Endometrial microvascular endothelial cells (primary cell): Measurements from ENCODE around the gene FAM107B. TPM values are rescaled to one million over a fixed set of nuclear protein-coding genes. Genes with fewer than 3 reads are reported as not detected.
"Not testable (repeated sequence)": the region's sequence is repeated elsewhere in the genome, so short reads cannot be mapped to it uniquely, and the experiment has no call there.

Experiments
- in situ Hi-C: cut with HindIII; loops from 2 replicates; pipeline ENCODE4 v1.10.0; 2017; ENCODE audit warnings: low sequenced_read_pairs, low pct_unique_long_range_greater_than_20kb; ENCODE audit errors: inconsistent ontology term
- total RNA-seq: library from RNA; depleted of rRNA; stranded (reverse); fragments of >200 nt; gene quantifications from one replicate; pipeline ENCODE4 v1.2.3, GENCODE V29; 2015; ENCODE audit errors: inconsistent ontology term

The FAM107B gene
- total RNA-seq, 1 donor from 2014 or later: 77.7 TPM

DNA sequence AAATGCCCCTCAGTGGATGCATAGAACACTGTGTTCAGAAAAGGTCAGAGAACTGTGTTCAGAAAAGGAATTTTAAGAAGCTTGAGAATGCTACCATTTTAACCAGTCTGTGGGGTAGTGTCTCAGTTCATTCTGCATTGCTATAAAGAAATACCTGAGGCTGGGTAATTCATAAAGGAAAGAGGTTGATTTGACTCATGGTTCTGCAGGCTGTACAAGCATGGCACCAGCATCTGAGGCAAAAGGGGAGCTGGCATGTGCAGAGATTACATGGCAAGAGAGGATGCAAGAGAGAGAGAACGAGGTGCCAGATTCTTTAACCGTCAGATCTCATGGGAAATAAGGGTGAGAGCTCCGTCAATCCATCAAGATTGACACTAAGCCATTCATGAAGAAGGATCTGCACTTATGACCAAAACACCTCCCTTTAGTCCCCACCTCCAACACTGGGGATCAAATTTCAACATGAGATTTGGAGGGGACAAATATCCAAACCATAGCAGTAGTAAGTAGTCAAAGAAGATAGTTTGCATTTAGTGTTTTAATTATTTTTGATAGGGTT is 119.8 kb downstream of the FAM107B start:
- in situ Hi-C loops: no loop called here

DNA sequence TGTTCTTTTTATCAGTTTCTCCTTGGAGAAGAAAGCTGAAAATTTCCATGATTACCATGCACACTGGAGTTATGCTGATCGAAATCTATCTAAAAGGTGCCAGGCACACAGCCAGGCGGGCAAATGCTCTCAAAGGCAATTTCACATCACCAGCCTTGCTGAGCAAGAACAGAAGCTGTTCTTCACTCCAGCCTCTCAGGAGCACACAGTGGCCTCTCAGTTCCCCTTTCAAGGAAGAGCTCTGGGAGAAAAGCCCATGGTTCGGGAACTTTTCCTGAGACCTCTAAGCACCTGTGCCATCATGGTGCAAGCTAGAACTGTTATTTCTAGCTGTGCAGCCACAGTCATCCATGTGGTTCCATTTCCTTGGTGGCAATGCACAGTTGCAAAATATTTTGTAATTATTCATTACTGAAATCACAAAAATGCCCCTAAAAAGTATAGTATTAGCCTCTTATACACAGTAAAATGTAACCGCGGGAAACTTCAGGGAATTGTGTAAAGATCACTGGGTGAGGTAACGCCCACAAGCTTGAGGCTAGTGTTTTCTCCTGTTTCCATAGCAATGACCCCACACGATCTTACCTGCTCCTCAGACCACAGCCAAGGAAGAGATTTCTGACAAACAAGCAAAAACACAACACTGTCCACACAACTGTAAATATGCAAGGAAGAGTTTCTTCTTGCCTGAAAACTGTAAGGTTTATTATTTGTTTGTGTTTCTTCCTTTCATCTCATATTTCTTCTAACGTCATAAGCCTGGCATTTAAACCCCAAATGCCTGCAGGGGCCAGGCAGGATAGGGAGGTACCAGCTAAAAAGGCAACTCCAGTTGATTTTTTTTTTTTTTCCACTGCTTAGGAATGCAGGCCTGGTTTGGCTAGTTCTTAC is 121.2 kb downstream of the FAM107B start:
- in situ Hi-C loops: no loop called here

DNA sequence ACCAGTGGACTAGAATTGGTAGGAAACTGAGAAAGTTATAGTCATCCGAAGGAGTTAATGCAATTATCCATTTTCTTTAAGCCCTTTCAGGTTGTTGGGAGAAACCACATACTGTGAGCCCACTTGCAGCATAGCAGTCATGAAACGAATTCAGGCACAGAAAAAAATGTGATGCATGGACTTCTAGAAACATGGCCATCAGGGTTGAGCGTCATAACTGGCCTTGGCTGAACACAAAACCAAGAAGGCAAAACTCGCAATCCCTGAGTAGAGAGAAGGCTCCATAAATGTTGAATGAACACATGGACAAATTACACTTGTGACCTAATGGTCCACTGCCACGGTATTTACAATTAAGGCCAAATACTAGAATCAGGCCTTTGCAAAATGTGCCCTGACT is 121.9 kb downstream of the FAM107B start:
- in situ Hi-C loops: no loop called here

DNA sequence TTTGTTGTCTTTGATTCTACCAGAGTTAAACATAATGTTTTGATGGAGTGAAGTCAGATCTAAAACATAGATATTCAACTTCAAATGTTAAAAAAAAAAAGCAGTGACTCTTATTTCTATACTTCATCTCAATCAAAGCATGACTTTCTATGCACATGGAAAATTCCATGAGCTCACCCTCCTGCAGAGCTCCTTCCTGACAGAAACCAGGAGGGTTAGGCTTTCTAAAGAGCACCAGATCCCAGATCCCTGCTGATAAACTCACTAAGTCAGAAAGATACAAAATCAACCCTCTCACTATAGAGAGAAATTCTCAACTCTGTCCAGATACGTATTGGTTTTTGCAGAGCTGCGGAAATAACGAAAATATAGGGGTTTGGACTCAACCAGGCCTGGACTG is 122.6 kb downstream of the FAM107B start:
- in situ Hi-C loops: no loop called here

DNA sequence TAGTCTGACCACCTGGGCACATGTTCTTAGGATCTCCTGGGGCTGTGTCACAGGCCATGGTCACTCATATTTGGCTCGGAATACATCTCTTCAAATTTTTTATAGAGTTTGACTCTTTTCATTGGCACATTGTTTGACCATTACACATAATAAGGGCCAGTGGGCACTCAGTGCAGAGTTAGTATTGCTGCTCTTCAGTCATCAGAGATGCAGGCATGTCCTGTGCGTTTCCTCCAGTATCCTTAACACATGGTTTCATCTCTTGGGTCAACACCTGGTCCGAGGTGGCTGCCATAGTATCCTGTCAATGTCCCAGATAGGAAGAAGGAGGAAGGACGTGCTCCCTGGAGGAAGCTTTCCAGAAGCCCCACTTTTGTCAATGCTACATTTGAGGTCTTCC is 125.0 kb downstream of the FAM107B start:
- in situ Hi-C loops: no loop called here

DNA sequence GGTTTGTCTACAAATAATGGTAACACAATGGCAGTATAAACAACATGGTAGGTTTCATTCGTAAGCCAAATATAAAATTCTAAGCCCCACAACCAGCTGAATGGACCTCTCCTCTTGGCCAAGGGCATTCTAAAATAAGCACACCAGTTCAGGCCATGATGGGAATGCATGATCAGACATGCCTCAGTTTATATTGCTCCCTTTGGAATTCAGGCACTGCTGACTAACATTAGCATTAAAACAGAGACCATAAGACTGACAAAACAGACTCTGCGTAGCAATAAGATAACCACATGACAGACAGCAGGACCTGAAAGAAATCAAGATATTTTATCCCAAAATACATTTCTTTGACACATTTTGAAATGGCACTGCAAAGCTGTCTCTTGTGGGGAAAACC is 125.8 kb downstream of the FAM107B start:
- in situ Hi-C loops: no loop called here

DNA sequence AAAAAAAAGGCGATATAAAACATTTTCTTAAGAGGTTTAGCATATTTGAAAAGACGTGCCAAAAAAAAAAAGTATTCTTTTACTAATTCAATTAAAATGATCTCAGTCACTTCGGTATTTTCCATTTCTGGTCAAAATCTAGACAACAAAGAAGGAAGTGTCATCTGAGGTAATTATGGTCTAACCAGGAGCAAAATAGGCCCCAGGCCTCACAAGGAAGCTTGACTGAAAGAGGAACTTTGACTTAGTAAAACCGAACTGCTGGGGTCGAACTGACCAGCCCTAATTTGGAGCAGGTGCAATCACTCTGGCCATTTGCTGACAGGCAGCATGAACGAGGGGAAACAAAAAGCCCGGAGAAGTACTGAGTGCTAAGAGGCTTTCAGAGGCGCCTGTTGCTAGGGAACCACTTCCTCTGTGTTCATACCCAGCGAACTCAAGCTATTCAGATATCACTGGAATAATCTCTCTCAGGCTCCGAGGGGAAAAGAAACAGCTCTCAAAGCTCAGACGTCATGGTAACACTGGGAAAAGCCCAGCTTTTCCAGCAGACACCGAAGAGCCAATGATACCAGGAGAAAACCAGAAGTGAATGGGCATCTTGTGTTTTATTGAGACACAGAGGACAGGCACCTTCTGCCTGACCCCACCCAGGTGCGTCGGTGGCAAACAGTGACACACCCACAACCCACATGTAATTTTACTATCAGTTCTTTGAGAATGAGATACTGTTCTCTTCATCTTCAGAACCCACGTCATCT is 126.5 kb downstream of the FAM107B start:
- in situ Hi-C loops: no loop called here

DNA sequence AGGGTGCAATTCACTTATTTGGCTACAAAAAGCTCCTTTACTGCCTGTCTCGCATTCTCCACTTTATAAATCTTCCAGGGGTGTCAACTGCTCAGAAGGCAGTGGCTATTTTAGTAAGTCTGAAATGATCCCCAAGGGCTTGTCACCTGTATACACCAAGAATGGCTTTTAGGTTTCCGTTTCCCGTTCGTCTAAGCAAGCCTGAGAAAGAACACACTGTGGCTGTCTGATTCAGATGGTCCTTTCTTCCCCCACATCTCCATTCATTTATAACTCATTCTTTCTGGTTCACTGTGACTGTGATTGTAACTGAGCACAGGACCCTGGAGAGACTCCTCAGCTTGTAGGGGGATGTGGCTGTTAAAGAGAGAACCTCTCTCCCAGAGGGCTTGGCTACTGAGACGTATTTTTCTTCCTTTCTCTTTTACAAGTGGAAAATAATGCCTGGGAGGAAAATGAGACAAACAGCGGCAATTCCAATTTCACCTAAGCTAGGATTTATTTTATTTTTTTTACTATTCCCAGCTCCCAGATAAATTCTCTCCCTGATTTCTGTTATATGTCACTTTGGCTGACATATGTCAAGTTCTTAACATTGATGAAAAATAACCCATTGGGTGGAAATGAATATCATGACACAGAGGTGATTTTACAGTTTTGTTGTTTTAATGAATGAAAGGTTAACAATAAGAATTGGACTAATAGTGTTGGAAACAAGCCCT is 129.3 kb downstream of the FAM107B start:
- in situ Hi-C loops: no loop called here

DNA sequence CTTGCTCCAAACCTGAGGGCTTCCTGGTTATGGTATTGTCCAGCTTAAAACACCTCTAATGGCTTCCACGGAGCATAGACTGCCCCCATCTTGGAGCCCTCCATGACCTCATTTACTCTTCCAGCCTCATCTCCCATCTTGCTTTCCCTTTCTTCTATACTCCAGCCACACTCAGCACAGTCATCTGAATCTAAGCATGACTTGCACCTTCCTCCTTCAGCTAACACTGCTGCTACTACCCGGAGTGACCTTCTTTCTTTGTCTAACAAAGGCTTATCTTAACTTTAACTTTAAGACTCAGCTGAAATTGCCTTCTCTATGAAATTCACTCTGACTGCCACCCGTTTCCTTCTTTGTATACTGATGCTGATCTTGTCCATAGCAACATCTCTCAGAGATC is 135.1 kb downstream of the FAM107B start:
- in situ Hi-C loops: no loop called here

DNA sequence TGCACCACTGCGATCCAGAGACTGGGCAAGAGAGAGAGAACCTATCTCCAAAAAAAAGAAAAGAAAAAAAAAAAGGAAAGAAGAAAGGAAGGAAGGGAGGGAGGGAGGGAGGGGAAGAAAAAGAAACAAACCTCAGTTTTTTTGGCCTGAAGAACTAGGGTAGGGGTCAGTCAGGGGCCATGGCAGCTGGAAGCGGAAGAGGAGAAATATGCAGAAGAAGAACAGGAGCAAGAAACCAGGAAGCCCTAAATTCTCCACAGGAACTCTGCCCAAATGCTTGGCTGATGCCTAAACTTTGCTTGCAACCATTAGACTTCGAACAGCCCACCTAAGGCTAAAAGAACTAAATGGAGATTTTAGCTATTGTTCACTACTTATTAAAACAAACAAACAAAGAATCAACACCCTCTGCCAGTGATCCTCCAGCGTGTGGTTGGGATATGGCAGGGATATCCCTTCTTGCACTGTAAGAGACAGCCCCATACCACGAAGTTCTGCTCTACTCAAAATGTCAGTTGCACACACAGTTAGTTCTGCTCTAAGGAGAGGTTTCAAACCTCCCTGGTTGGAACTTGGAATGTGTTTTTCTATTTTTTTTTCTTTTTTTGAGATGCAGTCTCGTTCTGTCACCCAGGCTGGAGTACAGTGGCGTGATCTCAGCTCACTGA is 139.5 kb downstream of the FAM107B start:
- in situ Hi-C loops: no loop called here

DNA sequence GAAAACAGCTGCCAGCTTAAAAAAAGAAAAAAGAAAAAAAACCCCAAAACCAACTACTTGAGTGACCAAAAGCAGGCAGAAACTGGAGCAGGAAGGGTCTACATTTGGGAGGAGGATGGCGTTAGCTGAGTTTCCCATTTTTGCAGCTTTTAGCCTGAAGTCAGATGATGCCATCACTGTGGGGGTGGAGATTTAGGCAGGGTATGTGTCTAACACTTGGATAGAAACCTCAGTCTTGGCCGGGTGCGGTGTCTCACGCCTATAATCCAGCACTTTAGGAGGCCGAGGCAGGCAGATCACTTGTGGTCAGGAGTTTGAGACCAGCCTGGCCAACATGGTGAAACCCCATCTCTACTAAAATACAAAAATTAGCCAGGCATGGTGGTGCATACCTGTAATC is 140.1 kb downstream of the FAM107B start:
- in situ Hi-C loops: not testable (repeated sequence)

DNA sequence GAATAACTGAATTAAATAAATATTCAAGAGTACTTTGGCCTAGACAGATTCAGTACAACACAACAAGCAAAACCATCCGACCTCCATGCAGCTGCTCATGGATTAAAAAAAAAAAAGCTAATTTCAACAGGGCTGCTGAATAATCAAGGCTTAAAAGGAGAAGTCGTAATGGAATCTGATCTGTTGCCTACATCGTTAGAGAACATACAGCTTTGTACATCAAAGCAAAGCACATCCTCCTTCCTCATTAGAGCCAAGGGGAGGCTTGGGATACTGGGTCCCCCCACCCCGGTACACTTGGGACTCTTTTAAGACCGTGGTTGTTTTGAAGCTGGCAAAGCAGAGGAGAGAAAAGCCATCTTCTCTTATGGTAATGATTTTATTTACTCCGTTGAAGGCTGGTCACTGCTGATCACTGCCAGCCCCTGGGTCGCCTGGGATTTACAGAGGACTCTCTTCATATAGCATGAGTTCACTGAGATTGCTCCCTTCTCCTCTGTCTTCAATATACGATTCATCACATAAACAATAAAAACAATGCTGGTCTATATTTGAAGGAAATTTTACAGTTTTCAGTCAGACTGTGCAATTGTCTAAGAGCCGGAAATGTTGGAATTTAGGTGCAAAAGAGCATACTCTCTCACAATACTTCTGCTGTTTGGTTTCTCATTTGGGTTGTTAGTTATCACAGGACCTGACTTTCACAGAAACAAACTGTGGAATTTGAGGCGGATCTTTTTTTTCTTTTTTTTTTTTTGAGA is 148.8 kb downstream of the FAM107B start:
- in situ Hi-C loops: no loop called here

DNA sequence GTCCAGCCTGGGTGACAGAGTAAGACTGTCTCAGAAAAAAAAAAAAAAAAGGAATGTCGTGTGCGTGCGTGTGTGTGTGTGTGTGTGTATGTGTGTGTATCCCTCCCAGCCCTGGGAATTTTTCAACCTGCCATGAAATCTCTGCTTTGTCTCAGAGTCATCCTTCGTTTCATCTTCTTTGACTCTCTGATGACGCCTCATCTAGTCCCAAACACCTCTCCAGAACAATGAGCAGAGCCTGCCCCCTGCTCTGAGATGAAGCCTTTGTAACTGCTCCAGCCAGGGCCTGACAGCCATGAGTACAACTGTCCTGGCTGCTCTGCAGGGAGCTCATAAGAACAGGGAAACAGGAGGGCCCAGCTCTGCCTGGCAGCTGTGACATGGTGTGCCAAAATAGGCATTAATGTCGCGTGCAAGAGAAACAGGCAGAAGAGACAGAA is 149.5 kb downstream of the FAM107B start:
- in situ Hi-C loops: no loop called here

DNA sequence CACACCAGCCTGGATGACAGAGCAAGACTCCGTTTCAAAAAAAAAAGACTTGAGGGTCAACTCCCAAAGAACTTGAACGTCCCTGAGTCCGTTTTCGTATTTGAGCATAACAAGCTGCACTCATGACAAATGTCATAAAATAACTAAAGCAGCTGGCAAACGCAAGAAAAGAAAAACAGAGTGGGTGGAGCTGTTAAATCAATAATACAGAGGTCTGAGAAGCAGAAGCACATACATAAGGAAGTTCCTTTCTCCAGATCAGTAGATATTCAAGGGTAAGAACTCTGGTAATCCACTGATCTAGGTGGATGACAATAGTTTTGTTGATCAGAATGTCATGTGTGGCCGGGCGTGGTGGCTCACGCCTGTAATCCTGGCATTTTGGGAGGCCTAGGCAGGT is 150.1 kb downstream of the FAM107B start:
- in situ Hi-C loops: no loop called here

DNA sequence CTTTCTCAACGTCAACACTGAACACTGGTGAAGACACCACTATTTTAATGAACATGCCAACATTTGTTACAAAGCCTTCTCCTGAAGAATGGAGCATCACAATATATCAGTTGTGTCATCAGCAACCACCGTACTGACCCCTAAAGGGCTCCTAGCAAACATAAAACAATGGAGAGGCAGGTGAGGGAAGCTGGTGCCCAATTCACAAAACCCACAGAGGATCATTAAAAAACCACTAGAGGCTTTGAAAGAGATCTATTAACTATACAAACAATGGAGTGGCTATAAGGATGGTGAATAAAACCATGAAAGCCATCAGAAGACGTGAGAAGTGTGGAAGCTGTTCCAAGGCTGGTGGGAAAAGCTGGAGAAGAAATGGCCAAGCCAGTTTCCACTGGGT is 150.8 kb downstream of the FAM107B start:
- in situ Hi-C loops: no loop called here

DNA sequence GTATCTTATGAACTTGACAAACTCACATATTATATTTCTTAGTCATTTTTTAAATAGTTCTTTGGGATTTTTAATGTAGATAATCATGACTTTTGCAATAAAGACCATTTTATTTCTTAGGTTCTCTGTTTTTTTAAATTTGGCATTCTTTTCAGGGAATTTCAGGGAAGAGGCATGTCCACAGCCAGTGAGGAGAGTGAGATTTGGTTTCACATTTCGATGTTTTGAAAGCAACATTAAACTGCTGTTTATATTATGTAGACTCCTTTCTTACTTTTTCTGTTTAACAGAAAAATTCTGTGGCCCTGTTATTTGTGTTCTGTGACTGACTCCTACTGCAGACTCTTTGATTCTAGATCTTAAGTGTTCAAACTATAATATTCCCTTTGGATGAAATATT is 153.7 kb downstream of the FAM107B start:
- in situ Hi-C loops: no loop called here

DNA sequence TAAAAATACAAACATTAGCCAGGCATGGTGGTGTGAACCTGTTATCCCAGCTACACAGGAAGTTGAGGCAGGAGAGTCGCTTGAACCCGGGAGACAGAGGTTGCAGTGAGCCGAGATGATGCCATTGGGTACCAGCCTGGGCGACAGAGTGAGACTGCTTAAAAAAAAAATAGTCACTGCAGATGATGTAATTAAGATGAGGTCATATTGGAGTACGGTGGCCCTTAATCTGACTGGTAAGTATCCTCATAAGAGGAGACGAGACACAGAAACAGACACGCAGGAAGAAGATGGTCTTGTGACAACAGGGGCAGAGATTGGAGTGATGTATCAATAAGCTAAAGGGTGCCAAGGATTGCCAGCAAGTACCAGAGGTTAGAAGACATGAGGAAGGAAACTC is 156.0 kb downstream of the FAM107B start:
- in situ Hi-C loops: no loop called here

DNA sequence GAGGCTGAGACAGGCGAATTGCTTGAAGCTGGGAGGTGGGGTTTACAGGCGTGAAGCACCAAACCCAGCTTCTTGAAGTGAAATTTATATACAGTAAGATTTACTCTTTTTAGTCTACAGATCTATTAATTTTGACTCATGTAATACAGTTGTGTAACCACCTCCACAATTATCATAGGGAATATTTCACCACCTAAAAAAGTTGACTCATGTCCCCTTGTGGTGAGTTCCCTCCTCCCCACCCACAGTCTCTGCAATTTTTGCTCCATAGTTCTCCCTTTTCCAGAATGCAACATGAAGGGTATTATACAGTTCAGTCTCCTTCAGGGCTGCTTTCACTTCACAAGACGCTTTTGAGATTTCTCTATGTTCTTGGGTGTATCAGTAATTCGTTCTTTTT is 156.8 kb downstream of the FAM107B start:
- in situ Hi-C loops: no loop called here
